ENCODE data around the gene ANKS1B. TPM values are rescaled to one million over a fixed set of nuclear protein-coding genes. Genes with fewer than 3 reads are reported as not detected.

ANKS1B gene
- polyA plus RNA-seq, 3 donors: not detected

DNA sequence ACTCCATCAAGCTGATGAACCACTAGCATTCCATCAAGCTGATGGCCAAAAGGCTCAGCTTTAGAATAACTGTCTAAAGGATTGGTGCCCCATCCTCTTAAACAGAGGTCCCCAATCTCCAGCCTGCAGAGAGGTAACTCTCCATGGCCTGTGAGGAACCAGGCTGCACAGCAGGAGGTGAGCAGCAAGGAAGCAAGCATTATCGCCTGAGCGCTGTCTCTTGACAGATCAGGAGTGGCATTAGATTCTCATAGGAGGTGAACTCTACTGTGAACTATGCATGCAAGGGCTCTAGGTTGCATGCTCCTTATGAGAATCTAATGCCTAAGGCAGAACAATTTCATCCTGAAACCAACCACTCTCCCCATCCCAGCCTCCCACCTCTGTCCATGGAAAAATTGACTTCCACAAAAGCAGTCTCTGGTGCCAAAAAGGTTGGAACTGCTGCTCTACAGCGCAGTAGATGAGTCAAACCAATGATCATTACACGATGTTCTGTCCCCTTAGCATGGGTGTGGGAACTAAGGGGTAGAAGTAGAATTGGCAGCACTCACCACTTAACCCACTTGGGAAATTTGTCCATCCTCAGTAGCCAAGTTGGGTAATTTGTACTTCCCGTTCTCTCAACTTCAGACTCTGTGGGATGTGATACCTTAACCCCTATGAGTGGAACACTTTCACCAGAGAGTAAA, 66.9 kb downstream of the ANKS1B start:
- H3K27me3 ChIP-seq (ENCODE audit: control insufficient read depth in 2 of 2, insufficient read depth in 2 of 2, low read length in 2 of 2): no peaks in the 10 kb centered on the region
- intact Hi-C loops (cut with micrococcal nuclease): no loop called here
- no peaks in the 10 kb centered on the region for H3K4me1 Mint-ChIP-seq
- peaks cover 0 to 2% (median 0%) of the 10 kb centered on the region in 7 donors for H3K9me3 Mint-ChIP-seq
- H2AFZ ChIP-seq (ENCODE audit: insufficient read depth, low read depth, low read length, poor library complexity, severe bottlenecking): no peak overlapping the region
- H3K27ac ChIP-seq (ENCODE audit: low read depth in 1 of 2, low read length in 2 of 2): no peak overlapping the region
- H3K4me2 ChIP-seq (replicated peaks; ENCODE audit: extremely low read depth, low read length, poor library complexity, severe bottlenecking): no peak overlapping the region
- H3K27me3 Mint-ChIP-seq (ENCODE audit: low read depth in 3 of 3): peaks cover 0 to 2% (median 0%) of the 10 kb centered on the region in 3 donors
- H3K9ac ChIP-seq (ENCODE audit: insufficient read depth, low read length, poor library complexity, severe bottlenecking): no peak overlapping the region
- H3K9me3 ChIP-seq (replicated peaks in 1 of 2; ENCODE audit: control insufficient read depth in 1 of 2, insufficient read depth in 1 of 2, low read length in 2 of 2): no peaks in the 10 kb centered on the region
- no peaks in the 10 kb centered on the region for H3K4me1 ChIP-seq (ENCODE audit: control insufficient read depth in 1 of 2, insufficient read depth in 2 of 2, low read length in 2 of 2)
- no peaks in the 10 kb centered on the region for H4K20me1 ChIP-seq (ENCODE audit: insufficient read depth, low read length)
- no peak overlapping the region for H3K4me3 ChIP-seq (replicated peaks in 1 of 3; ENCODE audit: low read depth in 2 of 3, low read length in 3 of 3)
- H3K79me2 ChIP-seq (ENCODE audit: insufficient read depth, low read length): no peaks in the 10 kb centered on the region
- TF ChIP-seq, protein P1, sequence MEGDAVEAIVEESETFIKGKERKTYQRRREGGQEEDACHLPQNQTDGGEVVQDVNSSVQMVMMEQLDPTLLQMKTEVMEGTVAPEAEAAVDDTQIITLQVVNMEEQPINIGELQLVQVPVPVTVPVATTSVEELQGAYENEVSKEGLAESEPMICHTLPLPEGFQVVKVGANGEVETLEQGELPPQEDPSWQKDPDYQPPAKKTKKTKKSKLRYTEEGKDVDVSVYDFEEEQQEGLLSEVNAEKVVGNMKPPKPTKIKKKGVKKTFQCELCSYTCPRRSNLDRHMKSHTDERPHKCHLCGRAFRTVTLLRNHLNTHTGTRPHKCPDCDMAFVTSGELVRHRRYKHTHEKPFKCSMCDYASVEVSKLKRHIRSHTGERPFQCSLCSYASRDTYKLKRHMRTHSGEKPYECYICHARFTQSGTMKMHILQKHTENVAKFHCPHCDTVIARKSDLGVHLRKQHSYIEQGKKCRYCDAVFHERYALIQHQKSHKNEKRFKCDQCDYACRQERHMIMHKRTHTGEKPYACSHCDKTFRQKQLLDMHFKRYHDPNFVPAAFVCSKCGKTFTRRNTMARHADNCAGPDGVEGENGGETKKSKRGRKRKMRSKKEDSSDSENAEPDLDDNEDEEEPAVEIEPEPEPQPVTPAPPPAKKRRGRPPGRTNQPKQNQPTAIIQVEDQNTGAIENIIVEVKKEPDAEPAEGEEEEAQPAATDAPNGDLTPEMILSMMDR (IDR thresholded peaks at IDR 0.05): no peak
- no peak overlapping the region for H3K27ac Mint-ChIP-seq
- H3K4me3 Mint-ChIP-seq: no peak overlapping the region
- WGBS (ENCODE audit: insufficient coverage): 91% methylated on average over 2 of the region's 5 CpGs
- DNase-seq: no peak
- no peaks in the 10 kb centered on the region for H3K36me3 ChIP-seq (replicated peaks in 1 of 2; ENCODE audit: control insufficient read depth in 1 of 2, insufficient read depth in 2 of 2, low read length in 2 of 2)
- H3K36me3 Mint-ChIP-seq: no peaks in the 10 kb centered on the region

DNA sequence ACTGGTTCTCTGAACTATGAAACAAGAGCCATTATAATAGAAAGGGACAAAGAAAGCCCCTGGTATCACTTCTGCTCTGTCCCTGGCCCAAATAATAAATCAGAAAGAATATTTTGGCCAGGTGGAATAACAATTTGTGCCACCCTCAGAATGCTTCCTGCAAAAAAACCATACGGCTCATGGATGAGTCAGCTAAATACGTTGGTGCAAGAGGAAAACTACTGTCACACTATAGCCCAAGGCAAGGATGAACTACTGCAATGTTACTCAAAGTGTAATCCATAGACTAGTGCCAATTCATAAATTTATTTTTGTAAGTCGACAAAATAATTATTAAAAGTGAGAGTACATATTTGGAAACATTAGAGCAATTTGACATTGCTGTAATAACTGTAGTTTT, 68.2 kb downstream of the ANKS1B start:
- no peaks in the 10 kb centered on the region for H3K9me3 ChIP-seq (replicated peaks in 1 of 2; ENCODE audit: control insufficient read depth in 1 of 2, insufficient read depth in 1 of 2, low read length in 2 of 2)
- H3K9ac ChIP-seq (ENCODE audit: insufficient read depth, low read length, poor library complexity, severe bottlenecking): no peak overlapping the region
- no peak overlapping the region for H3K27ac ChIP-seq (ENCODE audit: low read depth in 1 of 2, low read length in 2 of 2)
- intact Hi-C loops (cut with micrococcal nuclease): no loop called here
- no peak for DNase-seq
- no peaks in the 10 kb centered on the region for H3K36me3 ChIP-seq (replicated peaks in 1 of 2; ENCODE audit: control insufficient read depth in 1 of 2, insufficient read depth in 2 of 2, low read length in 2 of 2)
- no peaks in the 10 kb centered on the region for H3K79me2 ChIP-seq (ENCODE audit: insufficient read depth, low read length)
- H3K4me3 ChIP-seq (replicated peaks in 1 of 3; ENCODE audit: low read depth in 2 of 3, low read length in 3 of 3): no peak overlapping the region
- no peaks in the 10 kb centered on the region for H3K4me1 Mint-ChIP-seq
- TF ChIP-seq, protein P1 (IDR thresholded peaks at IDR 0.05): no peak
- H3K27me3 Mint-ChIP-seq (ENCODE audit: low read depth in 3 of 3): peaks cover 0 to 2% (median 0%) of the 10 kb centered on the region in 3 donors
- 83% methylated on average over 1 of the region's 3 CpGs for WGBS (ENCODE audit: insufficient coverage)
- H3K4me3 Mint-ChIP-seq: no peak overlapping the region
- no peaks in the 10 kb centered on the region for H4K20me1 ChIP-seq (ENCODE audit: insufficient read depth, low read length)
- no peaks in the 10 kb centered on the region for H3K36me3 Mint-ChIP-seq
- peaks cover 0 to 2% (median 0%) of the 10 kb centered on the region in 7 donors for H3K9me3 Mint-ChIP-seq
- no peak overlapping the region for H2AFZ ChIP-seq (ENCODE audit: insufficient read depth, low read depth, low read length, poor library complexity, severe bottlenecking)
- no peaks in the 10 kb centered on the region for H3K4me1 ChIP-seq (ENCODE audit: control insufficient read depth in 1 of 2, insufficient read depth in 2 of 2, low read length in 2 of 2)
- H3K27me3 ChIP-seq (ENCODE audit: control insufficient read depth in 2 of 2, insufficient read depth in 2 of 2, low read length in 2 of 2): no peaks in the 10 kb centered on the region
- no peak overlapping the region for H3K4me2 ChIP-seq (replicated peaks; ENCODE audit: extremely low read depth, low read length, poor library complexity, severe bottlenecking)
- H3K27ac Mint-ChIP-seq: no peak overlapping the region

Data from CD14-positive monocyte (primary cell).